ENCODE data around the gene OR6B3.

OR6B3 gene

DNA sequence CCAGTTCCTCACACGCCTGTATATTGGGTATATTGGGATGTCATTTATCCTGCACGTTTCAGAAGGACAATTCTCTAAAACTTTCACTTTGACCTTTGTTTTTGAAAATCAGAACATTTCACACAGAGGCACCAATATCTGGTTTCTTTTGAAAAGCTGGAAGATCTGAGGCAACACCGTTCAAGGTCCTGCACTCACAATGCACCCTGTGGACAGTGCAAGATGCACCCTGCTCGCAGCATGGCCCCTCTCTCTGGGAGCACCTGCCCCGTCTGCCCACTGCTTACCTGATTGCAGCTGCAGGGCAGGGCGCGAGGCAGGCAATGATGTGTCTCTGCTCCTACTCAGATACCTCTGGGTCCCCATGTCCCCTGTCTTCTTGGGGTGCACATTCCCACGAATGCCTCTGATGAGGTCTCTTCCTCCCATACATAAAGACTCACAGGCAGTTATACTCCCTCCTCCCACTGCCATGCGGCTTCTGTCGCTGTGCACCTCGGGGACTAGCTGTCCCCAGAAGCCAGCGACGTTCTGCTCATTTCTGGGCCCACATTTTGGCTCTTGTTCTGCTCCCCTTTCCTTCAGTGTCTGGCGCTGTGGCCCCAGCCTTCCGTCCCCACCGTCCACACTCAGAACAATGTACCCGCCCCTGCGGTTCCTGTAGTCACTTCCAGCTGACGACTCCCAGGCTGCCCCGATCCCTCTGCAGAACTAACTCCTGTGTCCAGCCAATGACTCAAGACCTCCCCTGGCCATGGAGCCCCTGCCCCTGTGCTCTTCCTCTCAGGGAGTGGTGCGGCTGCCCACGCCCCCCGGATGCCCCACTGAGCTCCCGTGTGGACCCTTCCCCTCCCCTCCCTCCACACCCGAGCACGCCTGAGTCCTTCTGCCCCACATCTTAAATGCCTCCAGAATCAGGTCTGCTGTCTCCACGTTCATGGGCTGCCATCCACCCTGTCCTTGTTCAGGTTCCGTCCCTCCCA, at the start of gene OR6B3:
TSS of gene OR6B3 (minus strand) at position 349 of the 983 bp plus-strand sequence.
- in situ Hi-C loops (cut with HindIII; ENCODE audit: low pct_ligation_motif_present, low pct_unique_long_range_greater_than_20kb, low sequenced_read_pairs): no loop called here
- DNase-seq: no peak

DNA sequence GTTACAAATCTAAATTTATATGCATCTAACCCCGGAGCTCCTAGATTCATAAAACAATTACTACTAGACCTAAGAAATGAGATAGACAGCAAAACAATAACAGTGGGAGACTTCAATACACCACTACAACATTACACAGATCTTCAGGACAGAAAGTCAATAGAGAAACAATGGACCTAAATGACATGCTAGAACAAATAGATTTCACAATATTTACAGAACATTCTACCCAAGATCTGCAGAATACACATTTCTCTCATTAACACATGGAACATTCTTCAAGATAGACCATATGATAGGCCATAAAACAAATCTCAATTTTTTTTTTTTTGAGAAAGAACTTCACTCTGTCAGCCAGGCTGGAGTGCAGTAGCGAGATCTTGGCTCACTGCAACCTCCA, 45.0 kb upstream of the OR6B3 start:
- DNase-seq: no peak
- in situ Hi-C loops (cut with HindIII; ENCODE audit: low pct_ligation_motif_present, low pct_unique_long_range_greater_than_20kb, low sequenced_read_pairs): no loop called here

DNA sequence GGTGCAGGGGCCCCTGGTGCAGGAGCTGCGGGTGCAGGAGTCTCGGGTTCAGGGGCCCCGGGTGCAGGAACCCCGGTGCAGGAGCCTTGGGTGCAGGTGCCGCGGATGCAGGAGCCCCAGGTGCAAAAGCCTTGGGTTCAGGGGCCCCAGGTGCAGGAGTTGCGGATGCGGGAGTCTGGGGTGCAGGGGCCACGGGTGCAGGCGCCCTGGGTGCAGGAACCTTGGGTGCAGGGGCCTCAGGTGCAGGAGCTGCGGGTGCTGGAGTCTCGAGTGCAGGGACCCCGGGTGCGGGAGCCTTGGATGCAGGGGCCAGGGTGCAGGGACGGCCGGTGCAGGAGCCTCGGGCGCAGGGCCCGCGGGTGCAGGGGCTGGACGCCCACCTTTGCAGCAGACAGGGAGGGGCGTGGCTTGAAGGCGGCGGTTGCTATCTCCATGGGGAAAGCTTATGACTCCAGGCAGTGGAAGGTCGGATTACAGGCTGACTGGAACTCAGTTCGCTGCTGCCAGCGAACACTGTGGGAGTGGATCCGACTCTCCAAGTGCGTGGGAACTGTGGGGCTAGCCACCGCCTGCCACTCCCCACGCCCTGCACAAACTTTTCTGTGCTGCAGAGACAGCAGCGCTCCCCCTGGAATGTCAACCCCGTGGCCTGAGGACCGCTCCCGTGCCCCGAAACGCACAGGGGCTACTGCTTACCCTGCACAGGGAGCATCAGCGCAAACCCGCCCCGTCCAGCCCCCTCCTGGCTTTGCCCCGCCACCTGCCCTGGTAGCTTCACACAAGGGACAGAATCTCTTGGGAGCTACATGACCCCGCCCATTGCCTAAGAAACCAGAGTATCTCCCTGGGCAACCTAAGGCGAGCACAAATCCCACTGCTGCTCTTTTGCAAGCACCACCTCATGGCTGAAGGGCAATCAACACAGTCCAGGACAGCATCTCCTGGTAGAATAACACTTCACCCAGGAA, 42.5 kb upstream of the OR6B3 start:
- in situ Hi-C loops (cut with HindIII; ENCODE audit: low pct_ligation_motif_present, low pct_unique_long_range_greater_than_20kb, low sequenced_read_pairs): no loop called here
- no peak for DNase-seq

DNA sequence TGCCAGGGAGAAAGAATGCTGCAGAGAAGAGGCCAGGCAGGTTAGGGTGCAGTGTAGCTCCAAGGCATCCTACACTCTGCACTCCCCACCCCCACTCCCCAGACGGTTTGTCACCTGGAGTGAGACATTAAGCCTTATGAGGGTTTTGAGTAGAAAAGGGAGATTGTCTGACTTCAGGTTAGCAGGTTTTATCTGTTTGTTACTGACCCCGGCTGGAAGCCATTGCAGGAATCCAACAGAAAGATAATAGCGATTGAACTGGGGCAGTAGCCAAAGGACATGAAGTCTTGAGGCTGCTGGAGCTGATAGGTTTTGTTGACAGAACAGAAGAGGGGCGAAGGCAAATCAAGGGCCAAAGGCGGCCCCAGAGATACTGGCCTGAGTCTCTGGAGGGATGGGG, 36.0 kb upstream of the OR6B3 start:
- DNase-seq: no peak

DNA sequence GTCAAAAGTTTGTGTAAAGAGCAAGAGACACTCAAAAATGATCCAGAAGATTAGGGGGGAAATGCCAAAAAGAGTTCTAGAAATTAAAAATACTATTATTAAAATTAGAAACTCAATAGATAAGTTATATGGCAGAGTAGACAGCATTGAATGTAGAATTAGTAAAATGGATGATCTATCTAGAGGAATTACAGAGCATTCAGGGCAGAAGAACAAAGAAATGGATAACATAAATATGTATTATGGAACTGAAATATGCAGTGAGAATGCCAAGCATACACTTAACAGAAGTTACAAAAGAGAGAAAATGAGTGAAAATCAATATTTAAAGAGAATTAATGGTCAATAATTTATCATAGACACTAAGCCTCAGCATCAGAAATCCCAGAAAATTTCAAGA, 33.2 kb upstream of the OR6B3 start:
- no peak for DNase-seq
- in situ Hi-C loops (cut with HindIII; ENCODE audit: low pct_ligation_motif_present, low pct_unique_long_range_greater_than_20kb, low sequenced_read_pairs): no loop called here

More for the DNA sequence above, 36.0 kb upstream of the OR6B3 start:
- in situ Hi-C loops (cut with HindIII; ENCODE audit: low pct_ligation_motif_present, low pct_unique_long_range_greater_than_20kb, low sequenced_read_pairs): no loop called here

DNA sequence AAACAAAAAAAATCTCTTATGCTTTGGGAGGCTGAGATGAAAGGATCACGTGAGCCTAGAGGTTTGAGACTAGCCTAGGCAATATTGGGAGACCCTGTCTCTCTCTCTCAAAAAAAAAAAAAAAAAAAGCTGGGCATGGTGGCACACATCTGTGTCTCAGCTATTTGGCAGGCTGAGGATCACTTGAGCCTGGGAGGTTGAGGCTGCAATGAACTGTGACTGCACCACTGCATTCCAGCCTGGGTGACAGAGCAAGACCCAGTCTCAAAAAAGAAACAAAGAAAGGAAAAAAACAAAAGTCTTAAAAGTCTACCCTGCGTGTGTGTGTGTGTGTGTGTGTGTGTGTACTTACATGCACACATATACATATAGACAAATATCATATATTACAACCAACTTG, 25.3 kb upstream of the OR6B3 start:
- in situ Hi-C loops (cut with HindIII; ENCODE audit: low pct_ligation_motif_present, low pct_unique_long_range_greater_than_20kb, low sequenced_read_pairs): no loop called here
- DNase-seq: no peak

DNA sequence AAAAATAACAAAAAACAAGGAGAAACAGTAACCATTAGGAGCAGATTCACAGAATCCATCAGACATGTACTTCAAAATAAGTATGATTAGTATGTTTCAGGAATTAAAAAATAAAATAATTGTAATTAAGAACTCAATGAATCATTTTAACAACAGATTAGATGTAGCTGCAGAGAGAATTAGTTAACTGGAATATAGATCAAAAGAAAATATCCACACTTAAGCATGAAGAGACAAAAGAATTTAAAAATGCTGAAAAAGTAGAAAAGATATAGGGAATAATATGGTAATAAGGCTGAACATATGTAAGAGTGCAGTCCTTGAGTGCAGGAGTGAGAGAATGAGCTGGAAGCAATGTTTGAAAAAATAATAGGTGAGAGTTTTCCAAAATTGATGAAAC, 24.1 kb upstream of the OR6B3 start:
- no peak for DNase-seq
- in situ Hi-C loops (cut with HindIII; ENCODE audit: low pct_ligation_motif_present, low pct_unique_long_range_greater_than_20kb, low sequenced_read_pairs): no loop called here

DNA sequence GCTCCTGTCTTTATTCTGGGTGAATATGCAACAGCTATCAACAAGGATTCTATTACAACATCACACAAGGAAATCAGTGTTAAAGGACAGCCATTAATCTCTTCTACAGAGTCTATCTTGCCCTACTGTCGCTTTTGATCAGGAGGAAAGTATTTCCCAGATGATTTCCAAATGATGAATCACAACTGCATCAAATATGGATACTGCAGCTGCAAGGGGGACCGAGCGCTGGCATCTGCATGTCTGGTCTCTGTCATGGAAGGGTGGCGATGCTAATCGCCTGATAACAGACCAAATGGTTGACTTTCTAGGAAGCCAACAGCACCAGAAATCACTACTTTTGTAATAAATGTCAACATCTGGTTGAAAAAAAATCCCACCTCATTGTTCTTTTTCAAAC, 21.2 kb upstream of the OR6B3 start:
- in situ Hi-C loops (cut with HindIII; ENCODE audit: low pct_ligation_motif_present, low pct_unique_long_range_greater_than_20kb, low sequenced_read_pairs): no loop called here
- DNase-seq: no peak

DNA sequence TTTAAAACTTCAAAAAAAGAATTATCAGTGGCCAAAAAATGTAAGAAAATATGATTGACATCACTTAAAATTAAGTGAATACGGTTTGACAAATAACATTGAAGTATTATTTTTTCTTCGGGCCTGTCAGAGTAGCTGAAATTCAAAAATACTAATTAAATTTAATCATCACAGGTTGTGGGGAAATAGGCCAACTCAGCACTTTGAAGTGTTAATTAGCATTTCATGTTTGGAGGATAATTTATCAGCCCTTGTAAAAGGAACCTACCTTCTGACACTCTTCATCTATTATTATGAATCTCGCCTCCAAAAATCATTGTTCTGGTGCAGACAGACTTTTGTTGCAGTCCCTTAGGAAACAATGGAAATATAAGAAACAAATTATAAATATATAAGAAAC, 17.6 kb upstream of the OR6B3 start:
- no peak for DNase-seq
- in situ Hi-C loops (cut with HindIII; ENCODE audit: low pct_ligation_motif_present, low pct_unique_long_range_greater_than_20kb, low sequenced_read_pairs): no loop called here

DNA sequence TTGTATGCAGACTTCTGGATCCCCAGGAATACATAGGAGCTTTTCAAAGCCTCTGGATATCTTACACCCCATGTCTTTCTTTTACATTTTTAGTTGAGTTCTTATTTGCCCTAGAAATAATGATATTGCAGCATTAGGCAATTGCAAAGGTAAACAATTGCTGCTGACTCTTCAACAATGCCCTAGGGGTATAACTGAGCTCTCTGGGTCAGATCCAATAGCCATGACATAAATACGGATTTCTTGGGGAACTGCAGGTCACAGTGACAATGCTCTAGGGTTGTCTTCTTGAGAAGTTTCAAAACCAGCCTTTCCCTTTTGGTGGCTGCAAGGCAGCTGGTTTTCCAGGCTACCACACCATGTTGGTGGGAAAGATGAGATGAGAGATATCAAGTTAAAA, 16.5 kb upstream of the OR6B3 start:
- in situ Hi-C loops (cut with HindIII; ENCODE audit: low pct_ligation_motif_present, low pct_unique_long_range_greater_than_20kb, low sequenced_read_pairs): no loop called here
- no peak for DNase-seq

DNA sequence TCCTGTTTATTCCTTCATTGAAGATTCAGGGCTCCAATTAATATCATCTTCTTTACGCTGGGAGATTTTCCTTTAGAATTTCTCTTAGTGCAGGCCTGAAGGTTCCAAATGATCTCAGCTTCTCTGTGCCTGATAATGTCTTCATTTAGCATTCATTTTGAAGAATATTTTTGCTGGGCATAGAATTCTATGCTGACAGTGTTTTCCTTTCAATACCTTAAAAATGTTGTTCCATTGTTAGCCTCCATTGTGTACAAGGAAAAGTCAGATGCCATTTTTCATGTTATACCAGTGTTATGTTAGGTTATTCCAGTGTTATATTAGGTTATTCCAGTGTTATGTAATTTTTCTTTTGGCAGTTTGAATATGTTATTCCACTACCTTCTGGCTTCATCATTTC, 14.9 kb upstream of the OR6B3 start:
- no peak for DNase-seq
- in situ Hi-C loops (cut with HindIII; ENCODE audit: low pct_ligation_motif_present, low pct_unique_long_range_greater_than_20kb, low sequenced_read_pairs): no loop called here

DNA sequence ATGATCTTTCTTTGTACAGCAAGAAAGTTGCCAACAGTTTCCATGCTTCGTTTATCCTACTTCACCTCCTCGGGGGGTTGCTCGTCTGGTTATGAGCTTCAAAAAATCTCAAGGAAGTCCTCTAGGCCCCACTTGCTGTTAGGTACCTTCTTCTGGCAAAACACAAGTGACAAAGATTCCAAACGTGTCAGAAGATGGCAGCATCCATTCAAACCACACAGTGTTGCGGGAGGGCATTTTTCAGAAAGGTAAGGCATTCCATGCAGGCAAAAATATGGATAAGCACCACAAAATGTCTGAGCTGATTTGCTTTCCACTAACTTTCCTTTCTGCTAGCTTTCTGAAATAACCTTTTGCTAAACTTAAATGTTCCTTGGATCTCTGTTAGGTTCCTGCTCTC, 13.2 kb upstream of the OR6B3 start:
- no peak for DNase-seq
- in situ Hi-C loops (cut with HindIII; ENCODE audit: low pct_ligation_motif_present, low pct_unique_long_range_greater_than_20kb, low sequenced_read_pairs): no loop called here

DNA sequence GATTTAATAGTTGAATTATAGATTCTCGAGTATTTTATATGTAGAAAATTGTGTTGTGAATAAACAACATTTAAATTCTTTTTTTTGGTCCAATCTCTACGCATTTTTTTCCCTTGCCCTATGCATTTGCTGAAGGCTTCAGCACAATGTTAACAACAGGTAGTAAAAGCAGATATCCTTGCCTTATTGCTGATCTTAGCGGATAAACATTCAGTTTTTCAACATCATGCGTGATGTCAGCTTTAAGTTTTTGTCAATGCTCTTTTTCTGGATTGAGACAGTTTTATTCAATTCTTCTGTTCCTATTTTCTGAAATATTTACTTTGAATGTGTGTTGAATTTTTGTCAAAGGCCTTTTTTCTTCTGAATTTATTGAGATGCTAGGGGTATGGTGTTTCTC, 11.6 kb upstream of the OR6B3 start:
- DNase-seq: no peak
- in situ Hi-C loops (cut with HindIII; ENCODE audit: low pct_ligation_motif_present, low pct_unique_long_range_greater_than_20kb, low sequenced_read_pairs): no loop called here

DNA sequence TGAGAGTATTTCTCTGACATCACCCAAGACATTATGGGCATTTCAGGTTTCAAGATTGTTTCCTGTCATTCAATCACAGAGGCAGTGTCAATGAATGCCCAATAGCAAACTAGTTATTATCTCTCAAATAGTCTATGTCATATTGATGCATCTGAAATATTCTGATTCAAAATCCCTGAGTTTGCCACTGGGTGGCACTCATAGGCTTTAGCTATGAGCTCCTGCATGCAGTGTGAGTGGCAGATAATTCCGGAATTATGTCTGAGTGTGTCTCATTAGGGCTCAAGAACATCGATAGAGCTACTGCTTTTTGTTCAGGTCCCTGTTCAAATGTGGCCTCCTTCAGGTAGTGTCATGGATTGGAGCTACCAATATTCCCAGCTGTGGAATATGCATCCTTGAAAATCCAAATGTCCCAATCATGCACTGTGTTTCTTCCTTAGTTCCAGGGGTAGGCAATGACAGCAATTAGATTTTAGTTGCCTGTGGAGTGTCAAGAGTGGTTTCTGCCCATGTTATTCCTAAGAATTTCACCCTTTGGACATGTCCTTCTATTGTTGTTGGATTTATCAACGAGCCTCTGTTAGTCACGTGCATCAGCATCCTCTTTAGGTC, 7.8 kb upstream of the OR6B3 start:
- in situ Hi-C loops (cut with HindIII; ENCODE audit: low pct_ligation_motif_present, low pct_unique_long_range_greater_than_20kb, low sequenced_read_pairs): no loop called here

DNA sequence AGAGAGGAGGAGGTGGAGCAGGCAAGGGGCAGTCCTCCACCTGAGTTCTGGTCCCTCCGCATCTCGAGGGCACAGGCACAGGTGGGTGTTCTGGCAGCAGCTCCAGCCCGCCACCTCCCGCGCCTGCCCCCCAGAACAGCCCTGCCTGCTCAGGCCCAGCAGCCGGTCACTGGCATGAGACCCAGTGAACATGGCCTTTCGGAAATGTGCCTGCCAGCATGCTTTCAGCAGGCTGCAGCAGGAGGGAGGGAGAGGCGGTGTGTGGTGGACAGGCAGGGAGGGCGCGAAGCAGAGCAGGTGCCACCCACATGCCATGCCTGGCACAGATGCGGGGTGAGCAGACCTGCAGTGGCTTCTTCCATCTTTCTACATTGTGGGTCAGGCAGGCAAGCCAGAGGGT, 3.4 kb upstream of the OR6B3 start:
- in situ Hi-C loops (cut with HindIII; ENCODE audit: low pct_ligation_motif_present, low pct_unique_long_range_greater_than_20kb, low sequenced_read_pairs): no loop called here

More for the DNA sequence above, 7.8 kb upstream of the OR6B3 start:
- DNase-seq: peak; percentile 61

DNA sequence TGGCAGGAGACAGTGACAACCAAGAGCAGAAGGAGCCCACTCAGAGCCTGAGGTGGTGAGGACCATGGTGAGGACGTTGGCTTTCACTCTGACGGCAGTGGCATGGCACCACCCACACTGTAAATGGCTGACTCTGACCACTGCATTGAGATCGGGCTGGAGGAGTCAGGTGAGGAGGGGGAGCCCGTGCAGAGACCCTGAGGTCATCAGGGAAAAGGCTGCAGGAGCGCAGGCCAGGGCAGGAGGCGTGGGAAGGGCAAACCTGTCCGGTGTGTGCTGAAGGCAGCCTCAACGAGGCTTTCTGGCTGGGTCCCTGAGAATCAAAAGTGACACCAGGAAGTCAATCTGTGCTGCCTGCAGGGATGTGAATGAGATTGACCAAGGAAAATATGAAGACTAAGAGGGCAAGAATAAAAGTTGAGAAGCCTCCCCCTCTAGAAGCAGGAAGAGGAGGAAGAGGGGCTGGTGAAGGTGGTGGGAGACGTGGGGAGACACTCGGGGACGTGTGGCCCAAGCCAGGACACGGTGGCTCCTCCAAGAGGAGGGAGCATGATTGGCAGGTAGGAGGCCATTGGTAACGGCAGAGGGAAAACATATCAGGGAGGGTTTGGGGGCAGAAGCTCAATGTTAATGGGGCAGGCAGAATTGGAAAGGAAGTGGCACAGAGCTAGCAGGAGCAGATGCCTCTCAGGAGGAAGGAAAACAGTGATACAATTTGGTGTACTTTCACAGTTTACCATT, 2.0 kb upstream of the OR6B3 start:
- in situ Hi-C loops (cut with HindIII; ENCODE audit: low pct_ligation_motif_present, low pct_unique_long_range_greater_than_20kb, low sequenced_read_pairs): no loop called here
- DNase-seq: no peak

More for the DNA sequence above, 3.4 kb upstream of the OR6B3 start:
- DNase-seq: no peak

DNA sequence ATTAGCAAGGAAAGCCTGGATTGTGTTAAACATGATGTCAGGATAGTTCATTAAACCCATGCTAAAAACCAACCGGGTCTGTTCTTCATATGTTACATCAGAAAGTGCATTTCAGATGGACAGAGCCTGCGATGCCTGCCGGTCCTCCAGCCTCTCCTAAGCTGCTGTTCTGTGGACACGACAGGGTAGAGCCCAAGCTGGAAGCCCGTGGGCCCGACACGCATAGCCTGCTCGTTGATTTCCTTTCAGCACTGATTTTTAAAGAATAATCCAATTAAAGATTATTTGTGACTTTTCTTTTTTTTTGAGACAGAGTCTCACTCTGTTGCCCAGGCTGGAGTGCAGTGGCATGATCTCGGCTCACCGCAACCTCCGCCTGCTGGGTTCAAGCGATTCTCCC, 797 bp downstream of the OR6B3 start:
- in situ Hi-C loops (cut with HindIII; ENCODE audit: low pct_ligation_motif_present, low pct_unique_long_range_greater_than_20kb, low sequenced_read_pairs): no loop called here
- no peak for DNase-seq

DNA sequence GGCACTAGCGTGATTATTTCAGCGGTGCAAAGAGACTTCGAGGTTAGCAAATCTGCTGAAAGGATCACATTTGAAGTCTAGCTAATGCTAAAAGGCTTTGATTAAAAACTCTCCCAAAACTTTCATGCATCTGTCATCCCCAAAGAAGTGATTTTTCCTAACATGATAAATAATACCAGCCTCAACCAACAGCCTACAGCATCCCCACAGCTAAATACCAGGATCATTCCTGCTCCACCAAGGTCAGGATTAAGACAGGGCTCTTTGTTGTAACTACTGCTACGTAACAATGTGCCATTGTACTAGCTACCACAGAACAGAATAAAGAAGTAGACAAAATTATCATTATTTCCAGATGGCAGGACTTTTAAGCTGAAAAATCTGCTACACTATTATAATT, 1.6 kb downstream of the OR6B3 start:
- DNase-seq: no peak
- in situ Hi-C loops (cut with HindIII; ENCODE audit: low pct_ligation_motif_present, low pct_unique_long_range_greater_than_20kb, low sequenced_read_pairs): no loop called here
